HCT116 (cell line): ENCODE data around the gene STX1A. TPM values are rescaled to one million over a fixed set of nuclear protein-coding genes. Genes with fewer than 3 reads are reported as not detected.

Source experiments
- ATAC-seq: fragments of 200-7000 bp; cut with Tn5 transposase; 2 replicates; pipeline ENCODE4 v1.9.1; 2020; ENCODE audit warnings: mild to moderate bottlenecking, moderate library complexity
- BruUV-seq: library from RNA; stranded (reverse); fragments of 400-500 nt; replicated peaks from 2 replicates; lab custom pipeline; 2021; lab: Mats Ljungman, UMichigan
- CTCF ChIA-PET: fragments of 300-600 bp; sonication (Branson Sonifier 250); formaldehyde crosslinking; loops from one replicate; lab custom pipeline; 2021; ENCODE audit warnings: antibody characterized with exemption; lab: Charles Lee
- POLR2A ChIA-PET: fragments of 300-600, 350-600 bp; sonication (Branson Sonifier 250); formaldehyde crosslinking; loops from one replicate; lab custom pipeline; 2021; ENCODE audit warnings: antibody characterized with exemption; lab: Charles Lee
- RAD21 ChIA-PET, 2 experiments: fragments of 300-600 bp; sonication (Branson Sonifier 250); formaldehyde crosslinking; loops; one replicate each; lab custom pipeline; 2023; ENCODE audit warnings: low total read pairs in 2 of 2; ENCODE audit not compliant: uncharacterized antibody in 2 of 2, unreplicated experiment in 2 of 2, low non-redundant PET in 1 of 2; lab: Charles Lee
- DNase-seq: peaks from one replicate; pipeline ENCODE4 v3.0.0-alpha.2; 2010; ENCODE audit warnings: low read depth, low spot score
- H2AFZ ChIP-seq: fragments of 200-600 bp; shearing (Covaris generic), sonication (generic); 2 replicates; pipeline ENCODE4 v1.6.1; 2017; ENCODE audit warnings: low read depth, mixed run types, mixed read lengths, antibody characterized with exemption, low read length; ENCODE audit not compliant: poor library complexity, severe bottlenecking
- H3K27ac ChIP-seq: 2 replicates; pipeline ENCODE4 v1.5.1; 2012; ENCODE audit warnings: low read depth, low read length
- H3K27me3 ChIP-seq: fragments of 200-600 bp; sonication (generic); 2 replicates; pipeline ENCODE4 v1.6.1; 2016; ENCODE audit warnings: mixed run types, low read length, mixed read lengths; ENCODE audit not compliant: insufficient read depth
- H3K36me3 ChIP-seq, 2 experiments: fragments of 200-500 bp in 1 of 2; fragments of 200-600 bp in 1 of 2; sonication (Bioruptor generic) in 1 of 2; sonication (generic) in 1 of 2; 2 replicates each; pipeline versions ENCODE4 v1.5.1 to v1.6.1; 2014 to 2016; ENCODE audit warnings: low read length in 2 of 2, inconsistent platforms in 1 of 2, mixed read lengths in 1 of 2, mixed run types in 1 of 2; ENCODE audit not compliant: insufficient read depth in 2 of 2, control insufficient read depth in 1 of 2
- H3K4me1 ChIP-seq, 2 experiments: fragments of 200-600 bp in 1 of 2; sonication (generic) in 1 of 2; 2 replicates each; pipeline versions ENCODE4 v1.5.1 to v1.6.1; 2012 to 2017; ENCODE audit warnings: low read length in 2 of 2, inconsistent platforms in 1 of 2, mild to moderate bottlenecking in 1 of 2, mixed read lengths in 1 of 2, mixed run types in 1 of 2, moderate library complexity in 1 of 2; ENCODE audit not compliant: insufficient read depth in 2 of 2, control insufficient read depth in 1 of 2
- H3K4me2 ChIP-seq: fragments of 200-600 bp; sonication (generic); 2 replicates; pipeline ENCODE4 v1.6.1; 2017; ENCODE audit warnings: mixed run types, low read length, mixed read lengths
- H3K4me3 ChIP-seq, 2 experiments: fragments of 200-600 bp in 1 of 2; sonication (generic) in 1 of 2; replicated peaks in 1 of 2; 2 replicates each; pipeline ENCODE4 v1.5.1; 2011 to 2016; ENCODE audit warnings: low read length in 2 of 2, control low read depth in 1 of 2, low read depth in 1 of 2, mild to moderate bottlenecking in 1 of 2, mixed read lengths in 1 of 2, mixed run types in 1 of 2
- H3K79me2 ChIP-seq: fragments of 200-600 bp; sonication (generic); 2 replicates; pipeline ENCODE4 v1.6.1; 2017; ENCODE audit warnings: mild to moderate bottlenecking, mixed run types, low read length, moderate library complexity, mixed read lengths; ENCODE audit not compliant: insufficient read depth
- H3K9ac ChIP-seq: fragments of 200-600 bp; sonication (generic); 2 replicates; pipeline ENCODE4 v1.6.1; 2016; ENCODE audit warnings: low read length, mixed read lengths
- H3K9me2 ChIP-seq: fragments of 200-600 bp; sonication (generic), shearing (Covaris generic); 2 replicates; pipeline ENCODE4 v1.6.1; 2017; ENCODE audit warnings: mixed run types, mild to moderate bottlenecking, moderate library complexity; ENCODE audit not compliant: insufficient read depth
- H3K9me3 ChIP-seq, 2 experiments: fragments of 200-500 bp in 1 of 2; fragments of 200-600 bp in 1 of 2; sonication (Bioruptor generic) in 1 of 2; sonication (generic) in 1 of 2; 2 replicates each; pipeline ENCODE4 v1.6.1; 2014 to 2017; ENCODE audit warnings: low read length in 2 of 2, mixed read lengths in 2 of 2, inconsistent platforms in 1 of 2, low read depth in 1 of 2, mild to moderate bottlenecking in 1 of 2, mixed run types in 1 of 2, moderate library complexity in 1 of 2; ENCODE audit not compliant: control insufficient read depth in 1 of 2, insufficient read depth in 1 of 2
- H4K20me1 ChIP-seq: fragments of 200-600 bp; sonication (generic), shearing (Covaris generic); 2 replicates; pipeline ENCODE4 v1.6.1; 2017; ENCODE audit warnings: mixed run types, mild to moderate bottlenecking, moderate library complexity; ENCODE audit not compliant: insufficient read depth
- EZH2phosphoT487 ChIP-seq: fragments of 200-600 bp; IDR thresholded peaks from 2 replicates; pipeline ENCODE4 v1.6.1; 2018; ENCODE audit warnings: antibody characterized with exemption, borderline replicate concordance
- SIN3A ChIP-seq: IDR thresholded peaks from 2 replicates; pipeline ENCODE4 v1.6.1; 2012; ENCODE audit warnings: low read depth
- SRF ChIP-seq: IDR thresholded peaks from 2 replicates; pipeline ENCODE4 v1.6.1; 2012; ENCODE audit warnings: low read depth
- intact Hi-C: fragments of 100-400 bp; cut with micrococcal nuclease; formaldehyde crosslinking; loops from 2 replicates; pipeline ENCODE4 v1.10.0; 2022
- total RNA-seq: library from RNA; stranded (reverse); gene quantifications from one replicate; pipeline ENCODE4 v1.2.1, GENCODE V29; 2021; ENCODE audit not compliant: unreplicated experiment
- TF ChIP-seq, protein P1 (sequence below): IDR thresholded peaks from 2 replicates; pipeline ENCODE4 v1.6.1; 2012
- TF ChIP-seq, protein P2 (sequence below): IDR thresholded peaks from 2 replicates; pipeline ENCODE4 v1.6.1; 2012; ENCODE audit warnings: low read depth
- TF ChIP-seq, protein P3 (sequence below): IDR thresholded peaks from 2 replicates; pipeline ENCODE4 v1.6.1; 2012

The STX1A gene
- total RNA-seq, 1 experiment from 2014 or later, result 39.4 TPM

DNA sequence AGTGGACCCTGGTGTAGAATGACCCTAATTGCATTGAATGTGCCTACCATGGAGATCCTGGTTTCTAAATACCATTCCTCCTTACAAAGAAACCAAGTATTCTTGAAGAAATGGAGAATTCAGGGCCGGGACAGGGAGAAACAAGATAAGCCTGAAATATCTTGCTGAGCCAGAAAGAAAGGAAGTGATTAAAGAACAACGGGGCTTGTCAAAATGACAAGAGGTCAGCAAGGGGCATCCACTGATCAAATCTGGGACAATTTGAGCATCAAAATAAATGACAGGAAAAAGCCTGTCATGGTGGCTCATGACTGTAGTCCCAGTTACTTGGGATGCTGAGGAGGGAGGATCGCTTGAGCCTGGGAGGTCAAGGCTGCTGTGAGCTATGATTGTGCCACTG lies 11.0 kb upstream of the STX1A start:
- Histone ChIP-seq H3K36me3 (peaks cover 0 to under 1% of the 10 kb centered on the region in 2 experiments; a peak in 1 of 4 replicates), H3K9ac (no peak overlapping the region), H3K4me2 (no peak overlapping the region), H3K9me2 (no peaks in the 10 kb centered on the region), H3K4me1 (peaks cover 8 to 25% of the 10 kb centered on the region in 2 experiments), H3K79me2 (no peaks in the 10 kb centered on the region; the same call in 1 of the 2 replicates), H2AFZ (no peak overlapping the region), H3K9me3 (no peaks in the 10 kb centered on the region), H4K20me1 (no peaks in the 10 kb centered on the region), H3K4me3 (no peak overlapping the region), H3K27me3 (no peaks in the 10 kb centered on the region), H3K27ac (no peak overlapping the region)
- RAD21 ChIA-PET, result no interaction called here
- no peak for TF ChIP-seq SIN3A
- no peak for TF ChIP-seq SRF
- TF ChIP-seq EZH2phosphoT487, result no peak
- TF ChIP-seq, protein P1, sequence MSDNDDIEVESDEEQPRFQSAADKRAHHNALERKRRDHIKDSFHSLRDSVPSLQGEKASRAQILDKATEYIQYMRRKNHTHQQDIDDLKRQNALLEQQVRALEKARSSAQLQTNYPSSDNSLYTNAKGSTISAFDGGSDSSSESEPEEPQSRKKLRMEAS, result no peak
- TF ChIP-seq, protein P2, sequence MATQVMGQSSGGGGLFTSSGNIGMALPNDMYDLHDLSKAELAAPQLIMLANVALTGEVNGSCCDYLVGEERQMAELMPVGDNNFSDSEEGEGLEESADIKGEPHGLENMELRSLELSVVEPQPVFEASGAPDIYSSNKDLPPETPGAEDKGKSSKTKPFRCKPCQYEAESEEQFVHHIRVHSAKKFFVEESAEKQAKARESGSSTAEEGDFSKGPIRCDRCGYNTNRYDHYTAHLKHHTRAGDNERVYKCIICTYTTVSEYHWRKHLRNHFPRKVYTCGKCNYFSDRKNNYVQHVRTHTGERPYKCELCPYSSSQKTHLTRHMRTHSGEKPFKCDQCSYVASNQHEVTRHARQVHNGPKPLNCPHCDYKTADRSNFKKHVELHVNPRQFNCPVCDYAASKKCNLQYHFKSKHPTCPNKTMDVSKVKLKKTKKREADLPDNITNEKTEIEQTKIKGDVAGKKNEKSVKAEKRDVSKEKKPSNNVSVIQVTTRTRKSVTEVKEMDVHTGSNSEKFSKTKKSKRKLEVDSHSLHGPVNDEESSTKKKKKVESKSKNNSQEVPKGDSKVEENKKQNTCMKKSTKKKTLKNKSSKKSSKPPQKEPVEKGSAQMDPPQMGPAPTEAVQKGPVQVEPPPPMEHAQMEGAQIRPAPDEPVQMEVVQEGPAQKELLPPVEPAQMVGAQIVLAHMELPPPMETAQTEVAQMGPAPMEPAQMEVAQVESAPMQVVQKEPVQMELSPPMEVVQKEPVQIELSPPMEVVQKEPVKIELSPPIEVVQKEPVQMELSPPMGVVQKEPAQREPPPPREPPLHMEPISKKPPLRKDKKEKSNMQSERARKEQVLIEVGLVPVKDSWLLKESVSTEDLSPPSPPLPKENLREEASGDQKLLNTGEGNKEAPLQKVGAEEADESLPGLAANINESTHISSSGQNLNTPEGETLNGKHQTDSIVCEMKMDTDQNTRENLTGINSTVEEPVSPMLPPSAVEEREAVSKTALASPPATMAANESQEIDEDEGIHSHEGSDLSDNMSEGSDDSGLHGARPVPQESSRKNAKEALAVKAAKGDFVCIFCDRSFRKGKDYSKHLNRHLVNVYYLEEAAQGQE, result no peak
- TF ChIP-seq, protein P3, sequence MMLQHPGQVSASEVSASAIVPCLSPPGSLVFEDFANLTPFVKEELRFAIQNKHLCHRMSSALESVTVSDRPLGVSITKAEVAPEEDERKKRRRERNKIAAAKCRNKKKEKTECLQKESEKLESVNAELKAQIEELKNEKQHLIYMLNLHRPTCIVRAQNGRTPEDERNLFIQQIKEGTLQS, result no peak
- ATAC-seq (no peak), DNase-seq (no peak)
- POLR2A ChIA-PET, result no interaction called here
- no TSS peak for BruUV-seq
- CTCF ChIA-PET, result interaction anchor here (1.9 kb wide), 1 partner anchor 123 kb away, joined by 7 read pairs; no protein-coding TSS in a partner anchor
- intact Hi-C loops, result loop anchor here (10.0 kb wide), 1 partner anchor 406 kb away; the partner anchor contains the start of genes FKBP6 and TRIM50
